Measurements from ENCODE around the gene PREX1. TPM values are rescaled to one million over a fixed set of nuclear protein-coding genes. Genes with fewer than 3 reads are reported as not detected.

Gene PREX1
- total RNA-seq, 1 donor from 2014 or later: 17.7 TPM

GRCh38 chr20:48709058-48709691, 118.6 kb downstream of the PREX1 start:
- Histone ChIP-seq H3K4me3 (no peak overlapping the region), H3K9me3 (no peaks in the 10 kb centered on the region), H3K27me3 (no peaks in the 10 kb centered on the region), H3K4me1 (peaks cover 10% of the 10 kb centered on the region), H3K36me3 (no peaks in the 10 kb centered on the region), H3K27ac (no peak overlapping the region)
- intact Hi-C loops (cut with DNase I): no loop called here
- TF ChIP-seq POLR2A (IDR thresholded peaks at IDR 0.05) (no peak), CTCF (IDR thresholded peaks at IDR 0.05) (no peak), POLR2AphosphoS5 (IDR thresholded peaks at IDR 0.05; ENCODE audit: insufficient read depth in 1 of 2, low read depth in 1 of 2) (no peak)
- DNase-seq (ENCODE audit: extremely low spot score in 2 of 2): no peak

- Histone ChIP-seq H3K4me3 (no peak overlapping the region), H3K4me1 (peaks cover 10% of the 10 kb centered on the region), H3K27ac (no peak overlapping the region), H3K27me3 (no peaks in the 10 kb centered on the region), H3K9me3 (no peaks in the 10 kb centered on the region), H3K36me3 (no peaks in the 10 kb centered on the region)
- intact Hi-C loops (cut with DNase I): no loop called here
- DNase-seq (ENCODE audit: extremely low spot score in 2 of 2): no peak
- TF ChIP-seq CTCF (IDR thresholded peaks at IDR 0.05): no peak
- TF ChIP-seq POLR2A (IDR thresholded peaks at IDR 0.05): no peak
- no peak for TF ChIP-seq POLR2AphosphoS5 (IDR thresholded peaks at IDR 0.05; ENCODE audit: insufficient read depth in 1 of 2, low read depth in 1 of 2)
Measured at GRCh38 chr20:48708630-48709029, 119.2 kb downstream of the PREX1 start.

- H3K4me3 ChIP-seq: no peak overlapping the region
- H3K27me3 ChIP-seq: no peaks in the 10 kb centered on the region
- TF ChIP-seq POLR2AphosphoS5 (IDR thresholded peaks at IDR 0.05; ENCODE audit: insufficient read depth in 1 of 2, low read depth in 1 of 2): no peak
- TF ChIP-seq CTCF (IDR thresholded peaks at IDR 0.05): no peak
- no peak for TF ChIP-seq POLR2A (IDR thresholded peaks at IDR 0.05)
- intact Hi-C loops (cut with DNase I): no loop called here
- peaks cover 10% of the 10 kb centered on the region for H3K4me1 ChIP-seq
- no peaks in the 10 kb centered on the region for H3K9me3 ChIP-seq
- no peak overlapping the region for H3K27ac ChIP-seq
- no peaks in the 10 kb centered on the region for H3K36me3 ChIP-seq
- DNase-seq (ENCODE audit: extremely low spot score in 2 of 2): no peak
Measured at GRCh38 chr20:48708116-48708515, 119.7 kb downstream of the PREX1 start.

GRCh38 chr20:48706710-48707365, 121.0 kb downstream of the PREX1 start:
- Histone ChIP-seq H3K4me3 (no peak overlapping the region), H3K9me3 (no peaks in the 10 kb centered on the region), H3K36me3 (no peaks in the 10 kb centered on the region), H3K27ac (no peak overlapping the region), H3K4me1 (peaks cover 10% of the 10 kb centered on the region), H3K27me3 (no peaks in the 10 kb centered on the region)
- no peak for TF ChIP-seq POLR2AphosphoS5 (IDR thresholded peaks at IDR 0.05; ENCODE audit: insufficient read depth in 1 of 2, low read depth in 1 of 2)
- TF ChIP-seq CTCF (IDR thresholded peaks at IDR 0.05): no peak
- TF ChIP-seq POLR2A (IDR thresholded peaks at IDR 0.05): no peak
- intact Hi-C loops (cut with DNase I): no loop called here
- no peak for DNase-seq (ENCODE audit: extremely low spot score in 2 of 2)

GRCh38 chr20:48706116-48706656, 121.6 kb downstream of the PREX1 start:
- Histone ChIP-seq H3K4me3 (no peak overlapping the region), H3K4me1 (peaks cover 10% of the 10 kb centered on the region), H3K36me3 (no peaks in the 10 kb centered on the region), H3K9me3 (no peaks in the 10 kb centered on the region), H3K27ac (no peak overlapping the region), H3K27me3 (no peaks in the 10 kb centered on the region)
- no peak for TF ChIP-seq POLR2AphosphoS5 (IDR thresholded peaks at IDR 0.05; ENCODE audit: insufficient read depth in 1 of 2, low read depth in 1 of 2)
- TF ChIP-seq POLR2A (IDR thresholded peaks at IDR 0.05): no peak
- no peak for TF ChIP-seq CTCF (IDR thresholded peaks at IDR 0.05)
- no peak for DNase-seq (ENCODE audit: extremely low spot score in 2 of 2)
- intact Hi-C loops (cut with DNase I): no loop called here

Measured in vagina (tissue), 2 donors.